ENCODE results near the gene EPHA2.

The EPHA2 gene

GRCh38 chr1:16161717-16162116 lies 5.8 kb upstream of the EPHA2 start:
- ATAC-seq (ENCODE audit: insufficient read depth, low read depth) (peak; percentile 2; the same call in 1 of the 3 replicates), DNase-seq (no peak)
- H3K27me3 ChIP-seq (ENCODE audit: insufficient read depth, low read length, poor library complexity) = peaks cover 16% of the 10 kb centered on the region
- no peaks in the 10 kb centered on the region for H3K36me3 ChIP-seq (ENCODE audit: insufficient read depth, low read length)
- H2AFZ ChIP-seq (ENCODE audit: low read depth, low read length) = no peak overlapping the region
- H4K20me1 ChIP-seq (ENCODE audit: insufficient read depth, low read length) = peaks cover 47% of the 10 kb centered on the region
- TF ChIP-seq EZH2 (IDR thresholded peaks at IDR 0.05; ENCODE audit: borderline replicate concordance, low read depth, low read length, severe bottlenecking) (peak; percentile 66), CTCF (IDR thresholded peaks at IDR 0.05; ENCODE audit: borderline replicate concordance, extremely low read depth, low read length, poor library complexity, severe bottlenecking) (no peak)
- H3K79me2 ChIP-seq (ENCODE audit: insufficient read depth, low read length) = no peaks in the 10 kb centered on the region
- no peaks in the 10 kb centered on the region for H3K9me3 ChIP-seq (ENCODE audit: insufficient read depth, low read length, severe bottlenecking)
- H3K9ac ChIP-seq (ENCODE audit: low read depth, low read length) = no peak overlapping the region
- H3K4me3 ChIP-seq (ENCODE audit: low read depth in 1 of 2, low read length in 2 of 2) = peak overlapping the region in 1 of 2 experiments; percentile 24; a peak in 1 of 4 replicates
- peaks cover 17% of the 10 kb centered on the region for H3K4me1 ChIP-seq (ENCODE audit: insufficient read depth, low read length)
- H3K4me2 ChIP-seq (ENCODE audit: insufficient read depth, low read length) = peak overlapping the region; percentile 55
- no peak overlapping the region for H3K27ac ChIP-seq (ENCODE audit: low read length)

- no peak overlapping the region for H3K4me2 ChIP-seq (ENCODE audit: insufficient read depth, low read length)
- no peak overlapping the region for H3K27ac ChIP-seq (ENCODE audit: low read length)
- no peaks in the 10 kb centered on the region for H3K36me3 ChIP-seq (ENCODE audit: insufficient read depth, low read length)
- DNase-seq = no peak
- no peak overlapping the region for H2AFZ ChIP-seq (ENCODE audit: low read depth, low read length)
- peaks cover 10% of the 10 kb centered on the region for H3K27me3 ChIP-seq (ENCODE audit: insufficient read depth, low read length, poor library complexity)
- H3K4me3 ChIP-seq (ENCODE audit: low read depth in 1 of 2, low read length in 2 of 2) = no peak overlapping the region
- H3K9me3 ChIP-seq (ENCODE audit: insufficient read depth, low read length, severe bottlenecking) = no peaks in the 10 kb centered on the region
- TF ChIP-seq CTCF (IDR thresholded peaks at IDR 0.05; ENCODE audit: borderline replicate concordance, extremely low read depth, low read length, poor library complexity, severe bottlenecking) (no peak), EZH2 (IDR thresholded peaks at IDR 0.05; ENCODE audit: borderline replicate concordance, low read depth, low read length, severe bottlenecking) (no peak)
- peaks cover 28% of the 10 kb centered on the region for H4K20me1 ChIP-seq (ENCODE audit: insufficient read depth, low read length)
- H3K9ac ChIP-seq (ENCODE audit: low read depth, low read length) = no peak overlapping the region
- ATAC-seq (ENCODE audit: insufficient read depth, low read depth) = no peak
- no peaks in the 10 kb centered on the region for H3K79me2 ChIP-seq (ENCODE audit: insufficient read depth, low read length)
- H3K4me1 ChIP-seq (ENCODE audit: insufficient read depth, low read length) = peaks cover 17% of the 10 kb centered on the region
Observed at GRCh38 chr1:16158993-16159831, 3.3 kb upstream of the EPHA2 start.

GRCh38 chr1:16158025-16158424 lies 2.2 kb upstream of the EPHA2 start:
- no peak for TF ChIP-seq CTCF (IDR thresholded peaks at IDR 0.05; ENCODE audit: borderline replicate concordance, extremely low read depth, low read length, poor library complexity, severe bottlenecking)
- no peak for TF ChIP-seq EZH2 (IDR thresholded peaks at IDR 0.05; ENCODE audit: borderline replicate concordance, low read depth, low read length, severe bottlenecking)
- no peak overlapping the region for H3K27ac ChIP-seq (ENCODE audit: low read length)
- DNase-seq = no peak
- H2AFZ ChIP-seq (ENCODE audit: low read depth, low read length) = no peak overlapping the region
- no peaks in the 10 kb centered on the region for H3K9me3 ChIP-seq (ENCODE audit: insufficient read depth, low read length, severe bottlenecking)
- peaks cover 17% of the 10 kb centered on the region for H3K4me1 ChIP-seq (ENCODE audit: insufficient read depth, low read length)
- no peaks in the 10 kb centered on the region for H3K79me2 ChIP-seq (ENCODE audit: insufficient read depth, low read length)
- H3K4me3 ChIP-seq (ENCODE audit: low read depth in 1 of 2, low read length in 2 of 2) = no peak overlapping the region
- H3K27me3 ChIP-seq (ENCODE audit: insufficient read depth, low read length, poor library complexity) = peaks cover 10% of the 10 kb centered on the region
- no peak overlapping the region for H3K4me2 ChIP-seq (ENCODE audit: insufficient read depth, low read length)
- peaks cover 28% of the 10 kb centered on the region for H4K20me1 ChIP-seq (ENCODE audit: insufficient read depth, low read length)
- H3K9ac ChIP-seq (ENCODE audit: low read depth, low read length) = no peak overlapping the region
- 0 out of 3 replicates have a peak, but pooled peaks have one; percentile 6 for ATAC-seq (ENCODE audit: insufficient read depth, low read depth)
- H3K36me3 ChIP-seq (ENCODE audit: insufficient read depth, low read length) = no peaks in the 10 kb centered on the region

Data from DND-41 (cell line).